GM12878 (cell line): ENCODE results near the gene PAEP. TPM values are rescaled to one million over a fixed set of nuclear protein-coding genes. Genes with fewer than 3 reads are reported as not detected.

ENCODE experiments used
- ATAC-seq: fragments of 200-7000 bp; cut with Tn5 transposase; 3 replicates; pipeline ENCODE4 v1.9.1; 2020; ENCODE audit warnings: mild to moderate bottlenecking, moderate library complexity
- BruUV-seq: library from RNA; stranded (reverse); fragments of 400-500 nt; replicated peaks from 2 replicates; lab custom pipeline; 2021; lab: Mats Ljungman, UMichigan
- CTCF ChIA-PET: fragments of 300-600 bp; sonication (Branson Sonifier 250); formaldehyde crosslinking; extraction: SDS; loops from one replicate; lab custom pipeline; 2021; ENCODE audit warnings: inconsistent platforms; lab: Yijun Ruan, JAX
- POLR2A ChIA-PET: fragments of 350-600 bp; formaldehyde crosslinking; extraction: SDS; loops from one replicate; lab custom pipeline; 2021; ENCODE audit warnings: inconsistent platforms; lab: Charles Lee
- RAD21 ChIA-PET: fragments of 300-600 bp; sonication (Branson Sonifier 250); formaldehyde crosslinking; loops from one replicate; lab custom pipeline; 2023; ENCODE audit warnings: antibody characterized with exemption; ENCODE audit not compliant: unreplicated experiment; lab: Charles Lee
- SMC1A ChIA-PET: fragments of 300-600 bp; sonication (Branson Sonifier 250); formaldehyde crosslinking; loops from one replicate; lab custom pipeline; 2023; ENCODE audit not compliant: unreplicated experiment, uncharacterized antibody; lab: Charles Lee
- DNase-seq: peaks from one replicate; pipeline ENCODE4 v3.0.0-alpha.2; 2011; ENCODE audit warnings: low read depth, low spot score
- FAIRE-seq: peaks from 3 replicates; lab custom pipeline; 2011; peaks lifted over from hg19 to GRCh38; lab: Jason Lieb, UNC
- H2AFZ ChIP-seq: 2 replicates; pipeline ENCODE4 v1.6.0; 2011; ENCODE audit warnings: low read depth, low read length, control low read depth; ENCODE audit not compliant: control insufficient read depth
- H3K27ac ChIP-seq: 2 replicates; pipeline ENCODE4 v1.5.1; 2011; ENCODE audit warnings: control low read depth; ENCODE audit not compliant: control insufficient read depth, insufficient read depth
- H3K27me3 ChIP-seq, 2 experiments: replicated peaks in 1 of 2; 2 replicates each; pipeline versions ENCODE4 v1.6.0 to v1.6.1; 2011; ENCODE audit warnings: low read length in 1 of 2; ENCODE audit not compliant: control insufficient read depth in 2 of 2, insufficient read depth in 2 of 2
- H3K36me3 ChIP-seq, 2 experiments: 2 replicates each; pipeline ENCODE4 v1.5.1; 2011; ENCODE audit warnings: low read length in 1 of 2; ENCODE audit not compliant: control insufficient read depth in 2 of 2, insufficient read depth in 2 of 2
- H3K4me1 ChIP-seq: 2 replicates; pipeline ENCODE4 v1.6.1; 2011; ENCODE audit warnings: mild to moderate bottlenecking, low read length, moderate library complexity, mixed read lengths; ENCODE audit not compliant: control insufficient read depth, insufficient read depth
- H3K4me2 ChIP-seq: 2 replicates; pipeline ENCODE4 v1.6.0; 2011; ENCODE audit warnings: control low read depth; ENCODE audit not compliant: control insufficient read depth, insufficient read depth
- H3K4me3 ChIP-seq: fragments of 200-600 bp; sonication (generic); 2 replicates; pipeline ENCODE4 v1.5.1; 2016
- H3K79me2 ChIP-seq: 2 replicates; pipeline ENCODE4 v1.6.0; 2011; ENCODE audit warnings: low read length; ENCODE audit not compliant: control insufficient read depth, insufficient read depth
- H3K9ac ChIP-seq: 2 replicates; pipeline ENCODE4 v1.8.0; 2011; ENCODE audit warnings: low read length, control low read depth, mixed read lengths; ENCODE audit not compliant: control insufficient read depth, insufficient read depth
- H3K9me3 ChIP-seq: replicated peaks from 3 replicates; pipeline ENCODE4 v1.5.1; 2011; ENCODE audit warnings: mild to moderate bottlenecking, low read length; ENCODE audit not compliant: control insufficient read depth, insufficient read depth
- H4K20me1 ChIP-seq: 2 replicates; pipeline ENCODE4 v1.6.0; 2011; ENCODE audit not compliant: control insufficient read depth, insufficient read depth
- CHD4 ChIP-seq: fragments of 200-600 bp; sonication (generic); IDR thresholded peaks from 2 replicates; pipeline ENCODE4 v1.6.1; 2016; ENCODE audit warnings: mild to moderate bottlenecking
- CREM ChIP-seq: IDR thresholded peaks from 2 replicates; pipeline ENCODE4 v1.6.1; 2014; ENCODE audit warnings: antibody characterized with exemption, low read depth
- HDAC6 ChIP-seq: fragments of 200-600 bp; sonication (generic); IDR thresholded peaks from one replicate; pipeline ENCODE4 v1.8.0; 2017; ENCODE audit warnings: antibody characterized with exemption; ENCODE audit not compliant: unreplicated experiment
- NFYA ChIP-seq: IDR thresholded peaks from 2 replicates; pipeline ENCODE4 v1.6.1; 2011; ENCODE audit warnings: low read depth, mild to moderate bottlenecking, low read length, improper control_type of control experiment, borderline replicate concordance
- PAX5 ChIP-seq: IDR thresholded peaks from 2 replicates; pipeline ENCODE4 v1.6.1; 2011; ENCODE audit warnings: low read depth, low read length, borderline replicate concordance
- PAX8 ChIP-seq: fragments of 450-650 bp; IDR thresholded peaks from 2 replicates; pipeline ENCODE4 v1.6.1; 2017; ENCODE audit warnings: mild to moderate bottlenecking, moderate library complexity
- POLR2AphosphoS5 ChIP-seq: IDR thresholded peaks from 2 replicates; pipeline ENCODE4 v1.6.1; 2011; ENCODE audit warnings: mild to moderate bottlenecking, low read length, inconsistent platforms
- RAD51 ChIP-seq: fragments of 450-650 bp; IDR thresholded peaks from 2 replicates; pipeline ENCODE4 v1.6.1; 2016; ENCODE audit warnings: moderate library complexity, mild to moderate bottlenecking, inconsistent platforms
- SIX5 ChIP-seq: IDR thresholded peaks from 2 replicates; pipeline ENCODE4 v1.6.1; 2011; ENCODE audit warnings: mild to moderate bottlenecking, low read depth, low read length, moderate library complexity; ENCODE audit not compliant: severe bottlenecking
- SP1 ChIP-seq: IDR thresholded peaks from one replicate; pipeline ENCODE4 v1.6.1; 2011; ENCODE audit warnings: low read depth, low read length
- STAT1 ChIP-seq: fragments of 450-650 bp; conservative IDR thresholded peaks from 2 replicates; pipeline ENCODE4 v1.6.1; 2014; ENCODE audit warnings: antibody characterized with exemption, mild to moderate bottlenecking
- TCF12 ChIP-seq: IDR thresholded peaks from 2 replicates; pipeline ENCODE4 v1.6.1; 2011; ENCODE audit warnings: low read depth, mild to moderate bottlenecking, low read length
- ZBTB33 ChIP-seq: fragments of 450-650 bp; IDR thresholded peaks from 2 replicates; pipeline ENCODE4 v1.6.1; 2017; ENCODE audit warnings: mild to moderate bottlenecking
- ZSCAN29 ChIP-seq: fragments of 450-650 bp; IDR thresholded peaks from 2 replicates; pipeline ENCODE4 v1.6.1; 2017; ENCODE audit warnings: mild to moderate bottlenecking, moderate library complexity
- WGBS: methylation state at CpG from one replicate; pipeline ENCODE4 v1.1.6; 2016; ENCODE audit warnings: low lambda C conversion rate; ENCODE audit not compliant: insufficient replicate concordance, insufficient coverage; ENCODE audit errors: missing lambda C conversion rate; 5-methylcytosine and 5-hydroxymethylcytosine counted together
- in situ Hi-C: fragments of 300-500 bp; cut with MboI; formaldehyde crosslinking; loops from 9 replicates; pipeline ENCODE4 v1.14.3; 2018; ENCODE audit warnings: mixed read lengths
- intact Hi-C: fragments of 100-400 bp; cut with micrococcal nuclease; formaldehyde crosslinking; loops from one replicate; pipeline ENCODE4 v1.14.2; 2022; ENCODE audit not compliant: unreplicated experiment
- polyA plus RNA-seq, 11 experiments: library from polyadenylated mRNA; depleted of rRNA in 4 of 11; unstranded in 6 of 11; stranded (reverse) in 5 of 11; fragments of >200 nt; fragmentation: Nextera tagmentation in 4 of 11; fragmentation: Illumina TruSeq in 1 of 11; extraction: Ambion mirVana in 4 of 11; extraction: Trizol in 1 of 11; gene quantifications; 1 replicate in 1 of 11; 2 replicates in 10 of 11; pipeline versions ENCODE4 v1.2.1 to v1.2.3, GENCODE V29; 2011 to 2016; ENCODE audit warnings: inconsistent platforms in 2 of 11, missing spikeins in 2 of 11, low read depth in 1 of 11
- total RNA-seq, 4 experiments: library from RNA; depleted of rRNA in 3 of 4; stranded (reverse); fragments of >200 nt in 3 of 4; fragmentation: Illumina TruSeq in 1 of 4; extraction: Trizol in 1 of 4; gene quantifications; 2 replicates each; pipeline versions ENCODE4 v1.2.1 to v1.2.3, GENCODE V29; 2013 to 2021

Gene PAEP
- total and polyA plus RNA-seq, 10 of the 15 experiments (the other 5 are each of a cell fraction or from before 2014, with no cell fraction given) = not detected

GRCh38 chr9:135522137-135522877 is 39.2 kb upstream of the PAEP start:
- H3K4me2 ChIP-seq = no peak overlapping the region
- CTCF ChIA-PET = no interaction called here
- no peak for ATAC-seq
- no peak for TF ChIP-seq PAX5
- no peak for TF ChIP-seq CREM
- TF ChIP-seq SP1 = no peak
- TF ChIP-seq TCF12 = no peak
- no peak for TF ChIP-seq POLR2AphosphoS5
- no peak overlapping the region for H3K9ac ChIP-seq
- intact Hi-C loops = no loop called here
- no peaks in the 10 kb centered on the region for H3K27me3 ChIP-seq
- no peak overlapping the region for H3K27ac ChIP-seq
- 38% methylated on average over 16 of the region's 16 CpGs for WGBS
- POLR2A ChIA-PET = no interaction called here
- no peaks in the 10 kb centered on the region for H3K79me2 ChIP-seq
- RAD21 ChIA-PET = no interaction called here
- H3K9me3 ChIP-seq = no peaks in the 10 kb centered on the region
- no peaks in the 10 kb centered on the region for H3K36me3 ChIP-seq
- no TSS peak for BruUV-seq
- no peak overlapping the region for H3K4me3 ChIP-seq
- no peak overlapping the region for H2AFZ ChIP-seq
- H4K20me1 ChIP-seq = no peaks in the 10 kb centered on the region
- DNase-seq = no peak
- SMC1A ChIA-PET = no interaction called here
- in situ Hi-C loops = no loop called here
- H3K4me1 ChIP-seq = no peaks in the 10 kb centered on the region
- no peak for FAIRE-seq

GRCh38 chr9:135522931-135523330 is 38.6 kb upstream of the PAEP start:
- intact Hi-C loops = no loop called here
- no peaks in the 10 kb centered on the region for H3K27me3 ChIP-seq
- CTCF ChIA-PET = no interaction called here

More at GRCh38 chr9:135522931-135523330, 38.6 kb upstream of the PAEP start:
- no peak overlapping the region for H3K9ac ChIP-seq
- H3K4me1 ChIP-seq = no peaks in the 10 kb centered on the region
- POLR2A ChIA-PET = no interaction called here
- SMC1A ChIA-PET = no interaction called here
- H3K79me2 ChIP-seq = no peaks in the 10 kb centered on the region
- DNase-seq (no peak), FAIRE-seq (no peak), ATAC-seq (no peak)
- H2AFZ ChIP-seq = no peak overlapping the region
- H3K4me2 ChIP-seq = no peak overlapping the region
- H4K20me1 ChIP-seq = no peaks in the 10 kb centered on the region
- WGBS = 27% methylated on average over 17 of the region's 17 CpGs
- no peaks in the 10 kb centered on the region for H3K9me3 ChIP-seq
- no peak overlapping the region for H3K4me3 ChIP-seq
- H3K27ac ChIP-seq = no peak overlapping the region
- in situ Hi-C loops = no loop called here
- no TSS peak for BruUV-seq
- TF ChIP-seq ZSCAN29 (no peak), NFYA (no peak), STAT1 (no peak), PAX8 (no peak), SIX5 (no peak), HDAC6 (no peak), RAD51 (no peak), CHD4 (no peak), ZBTB33 (no peak)
- RAD21 ChIA-PET = no interaction called here
- H3K36me3 ChIP-seq = no peaks in the 10 kb centered on the region
